ENCODE measurements around the gene S100G. TPM values are rescaled to one million over a fixed set of nuclear protein-coding genes. Genes with fewer than 3 reads are reported as not detected.

S100G gene
- total and polyA plus RNA-seq, 2 of the 4 experiments (the other 2 are of a cell fraction): not detected

DNA sequence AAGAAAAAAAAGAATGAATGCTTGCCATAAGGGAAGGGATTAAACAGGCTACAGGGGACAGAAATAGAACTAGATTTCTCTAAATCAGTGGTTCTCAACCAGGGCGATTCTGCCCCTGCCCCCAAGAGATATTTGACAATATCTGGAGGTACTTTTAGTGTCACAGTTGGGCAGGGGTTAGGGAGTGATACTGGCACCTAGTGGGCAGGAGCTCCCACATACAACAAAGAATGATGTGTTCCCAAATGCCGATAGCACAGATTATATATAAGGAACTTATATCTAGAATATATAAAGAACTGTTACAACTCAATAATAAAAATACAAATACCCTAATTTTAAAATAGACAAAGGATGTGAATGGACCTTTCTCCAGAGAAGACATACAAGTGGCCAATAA lies 14.7 kb downstream of the S100G start:
- WGBS, 2 experiments (ENCODE audit: extremely low coverage in 2 of 2, insufficient read length in 1 of 2): no CpG with 5 or more reads among the region's 2 CpGs
- no peaks in the 10 kb centered on the region for H4K20me1 ChIP-seq (ENCODE audit: insufficient read depth, low read length)
- H2AK9ac ChIP-seq (replicated peaks; ENCODE audit: low read depth, low read length, poor library complexity): peak overlapping the region; percentile 68
- H4K5ac ChIP-seq (ENCODE audit: low read depth, low read length): peak overlapping the region; percentile 58; the same call in 1 of the 2 replicates
- H4K91ac ChIP-seq (ENCODE audit: insufficient read depth, low read depth, low read length): peak overlapping the region; percentile 93
- CTCF ChIA-PET: interaction anchor here (0.6 to 0.8 kb wide), 3 partner anchors 58 to 905 kb away, joined by 3 to 4 read pairs (median 4); no protein-coding TSS in a partner anchor
- no TSS peak for BruUV-seq (replicated peaks)
- H3K18ac ChIP-seq (ENCODE audit: low read depth, low read length): peak overlapping the region; percentile 79; the same call in 1 of the 2 replicates
- no peaks in the 10 kb centered on the region for H3K9me3 ChIP-seq (ENCODE audit: control insufficient read depth, insufficient read depth, low read length)
- H2BK120ac ChIP-seq (ENCODE audit: low read depth, low read length): peak overlapping the region; percentile 94
- intact Hi-C loops (cut with micrococcal nuclease): loop anchor here (1.0 to 5.0 kb wide), 4 partner anchors 228 to 812 kb away; partner anchors contain the start of gene AP1S2
- H3K4me1 ChIP-seq (ENCODE audit: control insufficient read depth, insufficient read depth, low read length): peaks cover 9% of the 10 kb centered on the region
- H3K14ac ChIP-seq (replicated peaks; ENCODE audit: low read depth, low read length): peak overlapping the region; percentile 78; the same call in 1 of the 2 replicates
- H3K36me3 ChIP-seq (ENCODE audit: control insufficient read depth, insufficient read depth, low read length): 0 out of 2 replicates have a peak, but pooled peaks cover 2% of the 10 kb centered on the region
- peak overlapping the region; percentile 16; the same call in 1 of the 2 replicates for H3K56ac ChIP-seq (ENCODE audit: extremely low read depth, insufficient read depth, low read length)
- H3K4ac ChIP-seq (ENCODE audit: low read depth, low read length): peak overlapping the region; percentile 93
- no peak for TF ChIP-seq USF2 (IDR thresholded peaks at IDR 0.05; ENCODE audit: low read depth, low read length)
- DNase-seq: no peak
- H3K4me2 ChIP-seq (ENCODE audit: low read depth, low read length): no peak overlapping the region
- H3K23ac ChIP-seq (ENCODE audit: low read depth, low read length): peak overlapping the region; percentile 68; the same call in 1 of the 2 replicates
- no peak overlapping the region for H3K9ac ChIP-seq (ENCODE audit: low read depth, low read length)
- peak overlapping the region; percentile 35 to 90; a peak in 2 of 4 replicates for H4K8ac ChIP-seq (ENCODE audit: low read depth in 2 of 2, low read length in 2 of 2)
- H2AFZ ChIP-seq (replicated peaks; ENCODE audit: low read length, poor library complexity): no peak overlapping the region
- H2BK5ac ChIP-seq (ENCODE audit: low read depth, low read length, poor library complexity, severe bottlenecking): peak overlapping the region; percentile 97
- peak overlapping the region; percentile 61; the same call in 1 of the 3 replicates for H2BK15ac ChIP-seq (ENCODE audit: low read depth, low read length)
- H3K27me3 ChIP-seq (ENCODE audit: control insufficient read depth, insufficient read depth, low read length): no peaks in the 10 kb centered on the region; the same call in 1 of the 2 replicates
- dilution Hi-C loops (cut with HindIII; ENCODE audit: low sequenced_read_pairs, unreplicated experiment): no loop called here
- H3K27ac ChIP-seq (ENCODE audit: insufficient read depth, low read length): peak overlapping the region; percentile 81
- H3K79me1 ChIP-seq (ENCODE audit: low read depth in 1 of 2, low read length in 2 of 2): peaks cover 0 to 15% of the 10 kb centered on the region in 2 experiments; a peak in 1 of 4 replicates
- 0 out of 2 replicates have a peak, but pooled peaks cover 5% of the 10 kb centered on the region for H3K9me1 ChIP-seq (ENCODE audit: insufficient read depth, low read length)
- POLR2A ChIA-PET (ENCODE audit: unreplicated experiment): no interaction called here
- in situ Hi-C loops (cut with MboI; ENCODE audit: low sequenced_read_pairs): loop anchor here (10.0 kb wide), 2 partner anchors 220 to 540 kb away; partner anchors contain the start of gene GRPR
- peak overlapping the region; percentile 80; the same call in 1 of the 2 replicates for H2AK5ac ChIP-seq (ENCODE audit: low read depth, low read length)
- 0 out of 2 replicates have a peak, but pooled peaks have one; percentile 7 for ATAC-seq (ENCODE audit: low read depth)
- peak overlapping the region; percentile 94 for H2BK20ac ChIP-seq (ENCODE audit: low read depth, low read length)
- H3K4me3 ChIP-seq (ENCODE audit: insufficient read depth, low read depth, low read length): no peak overlapping the region
